Prostate gland (tissue), 2 donors: ENCODE data around the gene SNRPB.

ENCODE experiments used
- POLR2A ChIP-seq: fragments of 450-650 bp; IDR thresholded peaks from one replicate; pipeline ENCODE4 v1.6.1; 2016; ENCODE audit warnings: antibody characterized with exemption, mild to moderate bottlenecking
- POLR2AphosphoS5 ChIP-seq: sonication (generic); formaldehyde crosslinking; IDR thresholded peaks from one replicate; pipeline ENCODE4 v1.6.1; 2017; ENCODE audit warnings: antibody characterized with exemption
- TF ChIP-seq, protein P1 (sequence below), 4 experiments: fragments of 200-600 bp in 2 of 4; fragments of 450-650 bp in 2 of 4; sonication (generic) in 2 of 4; IDR thresholded peaks; 1 replicate in 3 of 4; 2 replicates in 1 of 4; pipeline ENCODE4 v1.5.1; 2016 to 2019; ENCODE audit warnings: antibody characterized with exemption in 4 of 4, mild to moderate bottlenecking in 2 of 4, moderate library complexity in 2 of 4

DNA sequence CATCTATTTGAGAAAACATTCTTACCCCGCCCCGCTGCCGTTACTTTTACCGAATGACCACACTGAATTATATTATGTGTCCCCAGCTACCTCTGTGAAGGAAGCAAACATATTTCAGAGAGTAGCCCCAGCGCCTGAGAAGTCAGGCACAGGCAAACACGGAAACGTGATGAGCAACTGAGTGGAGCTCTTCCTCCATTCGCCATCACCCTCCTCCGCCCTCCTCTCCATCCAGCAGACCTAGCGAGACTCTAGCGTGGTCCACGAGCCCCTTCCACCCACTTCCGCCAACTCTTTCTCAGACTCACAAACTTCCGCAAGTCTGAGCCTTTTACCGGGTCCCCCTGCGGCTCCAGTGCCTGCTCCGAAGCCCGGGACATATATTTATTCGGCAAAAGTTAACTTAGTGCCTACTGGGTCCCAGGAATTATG is 582 bp downstream of the SNRPB start:
- TF ChIP-seq, protein P1, sequence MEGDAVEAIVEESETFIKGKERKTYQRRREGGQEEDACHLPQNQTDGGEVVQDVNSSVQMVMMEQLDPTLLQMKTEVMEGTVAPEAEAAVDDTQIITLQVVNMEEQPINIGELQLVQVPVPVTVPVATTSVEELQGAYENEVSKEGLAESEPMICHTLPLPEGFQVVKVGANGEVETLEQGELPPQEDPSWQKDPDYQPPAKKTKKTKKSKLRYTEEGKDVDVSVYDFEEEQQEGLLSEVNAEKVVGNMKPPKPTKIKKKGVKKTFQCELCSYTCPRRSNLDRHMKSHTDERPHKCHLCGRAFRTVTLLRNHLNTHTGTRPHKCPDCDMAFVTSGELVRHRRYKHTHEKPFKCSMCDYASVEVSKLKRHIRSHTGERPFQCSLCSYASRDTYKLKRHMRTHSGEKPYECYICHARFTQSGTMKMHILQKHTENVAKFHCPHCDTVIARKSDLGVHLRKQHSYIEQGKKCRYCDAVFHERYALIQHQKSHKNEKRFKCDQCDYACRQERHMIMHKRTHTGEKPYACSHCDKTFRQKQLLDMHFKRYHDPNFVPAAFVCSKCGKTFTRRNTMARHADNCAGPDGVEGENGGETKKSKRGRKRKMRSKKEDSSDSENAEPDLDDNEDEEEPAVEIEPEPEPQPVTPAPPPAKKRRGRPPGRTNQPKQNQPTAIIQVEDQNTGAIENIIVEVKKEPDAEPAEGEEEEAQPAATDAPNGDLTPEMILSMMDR (IDR thresholded peaks at IDR 0.05): no peak
- TF ChIP-seq POLR2A (no peak), POLR2AphosphoS5 (no peak)
